K562 (cell line): Measurements from ENCODE around the gene CROCC2. TPM values are rescaled to one million over a fixed set of nuclear protein-coding genes. Genes with fewer than 3 reads are reported as not detected.

ENCODE experiments used
- ATAC-seq: fragments of 200-7000 bp; cut with Tn5 transposase; 3 replicates; pipeline ENCODE4 v1.9.1; 2020; ENCODE audit warnings: moderate library complexity
- BruUV-seq: library from RNA; stranded (reverse); fragments of 400-500 nt; replicated peaks from 2 replicates; lab custom pipeline; 2021; lab: Mats Ljungman, UMichigan
- CTCF ChIA-PET: fragments of 300-600 bp; formaldehyde crosslinking; extraction: SDS; loops from one replicate; lab custom pipeline; 2021; ENCODE audit warnings: low intra/inter-chr PET ratio; lab: Yijun Ruan, JAX
- POLR2A ChIA-PET: fragments of 300-600, 350-650 bp; sonication (Branson Sonifier 250); formaldehyde crosslinking; extraction: SDS; loops from one replicate; lab custom pipeline; 2021; ENCODE audit warnings: antibody characterized with exemption, inconsistent platforms; lab: Yijun Ruan, JAX
- DNase-seq, 4 experiments: peaks; one replicate each; pipeline versions ENCODE4 v3.0.0 to v3.0.0-alpha.2; 2011 to 2018; ENCODE audit warnings: low spot score in 3 of 4, mixed read lengths in 3 of 4; ENCODE audit errors: extremely low read depth in 1 of 4
- FAIRE-seq: peaks from 2 replicates; lab custom pipeline; 2011; peaks lifted over from hg19 to GRCh38; lab: Jason Lieb, UNC
- H2AFZ ChIP-seq: 2 replicates; pipeline ENCODE4 v1.6.0; 2011; ENCODE audit warnings: low read depth, low read length, control low read depth, inconsistent platforms
- H3K27ac ChIP-seq: fragments of 200-600 bp; 3 replicates; pipeline ENCODE4 v1.8.0; 2011; ENCODE audit warnings: low read depth, mild to moderate bottlenecking, control low read depth, inconsistent platforms, low read length, moderate library complexity, mixed read lengths; ENCODE audit errors: extremely low read depth
- H3K27me3 ChIP-seq, 2 experiments: fragments of 300-600 bp in 1 of 2; 2 replicates in 1 of 2; 3 replicates in 1 of 2; pipeline versions ENCODE4 v1.6.0 to v1.8.0; 2011; ENCODE audit warnings: inconsistent platforms in 2 of 2, low read length in 2 of 2, mild to moderate bottlenecking in 1 of 2, mixed read lengths in 1 of 2, moderate library complexity in 1 of 2; ENCODE audit not compliant: control insufficient read depth in 2 of 2, insufficient read depth in 2 of 2
- H3K36me3 ChIP-seq: fragments of 300-600 bp; 3 replicates; pipeline ENCODE4 v1.8.0; 2011; ENCODE audit warnings: mild to moderate bottlenecking, low read length, inconsistent platforms; ENCODE audit not compliant: control insufficient read depth, insufficient read depth
- H3K4me1 ChIP-seq, 2 experiments: fragments of 200-600 bp in 1 of 2; replicated peaks in 1 of 2; 2 replicates in 1 of 2; 3 replicates in 1 of 2; pipeline versions ENCODE4 v1.5.1 to v1.8.0; 2011; ENCODE audit warnings: inconsistent platforms in 2 of 2, low read length in 2 of 2, mild to moderate bottlenecking in 1 of 2, mixed read lengths in 1 of 2, moderate library complexity in 1 of 2; ENCODE audit not compliant: control insufficient read depth in 2 of 2, insufficient read depth in 2 of 2
- H3K4me2 ChIP-seq: 2 replicates; pipeline ENCODE4 v1.6.1; 2011; ENCODE audit warnings: low read length, control low read depth, inconsistent platforms, mixed read lengths; ENCODE audit not compliant: insufficient read depth
- H3K4me3 ChIP-seq: fragments of 200-600 bp; sonication (generic), shearing (Covaris generic); 2 replicates; pipeline ENCODE4 v1.5.1; 2016; ENCODE audit warnings: control low read depth, inconsistent platforms
- H3K79me2 ChIP-seq: fragments of 200-600 bp; 3 replicates; pipeline ENCODE4 v1.8.0; 2011; ENCODE audit warnings: low read length, inconsistent platforms; ENCODE audit not compliant: control insufficient read depth, insufficient read depth
- H3K9ac ChIP-seq, 2 experiments: 2 replicates each; pipeline versions ENCODE4 v1.6.0 to v1.6.1; 2011; ENCODE audit warnings: low read depth in 2 of 2, low read length in 2 of 2, control low read depth in 1 of 2, inconsistent platforms in 1 of 2, mild to moderate bottlenecking in 1 of 2, mixed read lengths in 1 of 2; ENCODE audit not compliant: insufficient read depth in 1 of 2
- H3K9me1 ChIP-seq: one replicate; pipeline ENCODE4 v1.6.0; 2011; ENCODE audit warnings: inconsistent platforms, mild to moderate bottlenecking, low read length, moderate library complexity; ENCODE audit not compliant: control insufficient read depth, insufficient read depth
- H3K9me3 ChIP-seq: replicated peaks from 2 replicates; pipeline ENCODE4 v1.5.1; 2011; ENCODE audit warnings: low read depth, low read length, inconsistent platforms; ENCODE audit not compliant: control insufficient read depth, insufficient read depth
- H4K20me1 ChIP-seq: replicated peaks from 2 replicates; pipeline ENCODE4 v1.6.1; 2011; ENCODE audit warnings: low read length, inconsistent platforms, mixed read lengths; ENCODE audit not compliant: control insufficient read depth, insufficient read depth
- BCL6 ChIP-seq: fragments of 250-450 bp; sonication (Bioruptor Pico); IDR thresholded peaks from 2 replicates; pipeline ENCODE4 v1.4.0; 2020
- BRCA1 ChIP-seq, 2 experiments: fragments of 450-650 bp in 1 of 2; sonication (generic) in 1 of 2; formaldehyde crosslinking in 1 of 2; IDR thresholded peaks; 2 replicates each; pipeline versions ENCODE4 v1.5.0 to v1.6.1; 2017 to 2020; ENCODE audit warnings: mild to moderate bottlenecking in 1 of 2, missing genetic modification reagents in 1 of 2
- BRD4 ChIP-seq: fragments of 200-600 bp; sonication (generic); IDR thresholded peaks from 2 replicates; pipeline ENCODE4 v1.6.1; 2017; ENCODE audit warnings: inconsistent platforms
- DIDO1 ChIP-seq: fragments of 450-650 bp; IDR thresholded peaks from 2 replicates; pipeline ENCODE4 v1.6.1; 2016; ENCODE audit warnings: low read depth, missing biosample characterization, missing genetic modification characterization
- GTF2A2 ChIP-seq: IDR thresholded peaks from 2 replicates; pipeline ENCODE4 v1.6.1; 2016; ENCODE audit warnings: mild to moderate bottlenecking, missing genetic modification characterization, missing compliant biosample characterization
- HOXB6 ChIP-seq: fragments of 250-450 bp; sonication (Bioruptor Pico); IDR thresholded peaks from 2 replicates; pipeline ENCODE4 v1.5.1; 2022; ENCODE audit warnings: mild to moderate bottlenecking, borderline replicate concordance
- ILK ChIP-seq: fragments of 450-650 bp; IDR thresholded peaks from 2 replicates; pipeline ENCODE4 v1.6.1; 2016; ENCODE audit warnings: missing genetic modification characterization, low read depth, mild to moderate bottlenecking, missing compliant biosample characterization, moderate library complexity, borderline replicate concordance
- POLR2AphosphoS5 ChIP-seq: IDR thresholded peaks from 2 replicates; pipeline ENCODE4 v1.6.1; 2011; ENCODE audit warnings: mild to moderate bottlenecking, low read depth, low read length, moderate library complexity; ENCODE audit not compliant: control insufficient read depth, insufficient read depth
- POLR2B ChIP-seq: fragments of 450-650 bp; IDR thresholded peaks from 2 replicates; pipeline ENCODE4 v1.6.1; 2018; ENCODE audit warnings: low read depth; ENCODE audit not compliant: partially characterized antibody
- RNF2 ChIP-seq: sonication (generic); IDR thresholded peaks from 2 replicates; pipeline ENCODE4 v1.6.1; 2016
- SIRT6 ChIP-seq: IDR thresholded peaks from one replicate; pipeline ENCODE4 v1.6.1; 2012; ENCODE audit warnings: low read depth, mild to moderate bottlenecking, control low read depth, inconsistent platforms, low read length, moderate library complexity
- ZBTB17 ChIP-seq: fragments of 450-650 bp; formaldehyde crosslinking; IDR thresholded peaks from 2 replicates; pipeline ENCODE4 v1.4.0; 2020; ENCODE audit warnings: mild to moderate bottlenecking
- ZNF77 ChIP-seq: fragments of 250-450 bp; sonication (Bioruptor Pico); IDR thresholded peaks from 2 replicates; pipeline ENCODE4 v1.5.0; 2020
- WGBS: fragments of 100-300 bp; shearing (Covaris generic); methylation state at CpG from one replicate; pipeline ENCODE4 v1.1.6; 2016; ENCODE audit warnings: low coverage, mixed read lengths; ENCODE audit not compliant: insufficient coverage; ENCODE audit errors: missing lambda C conversion rate; 5-methylcytosine and 5-hydroxymethylcytosine counted together
- in situ Hi-C: fragments of 300-500 bp; cut with MboI; formaldehyde crosslinking; loops from 4 replicates; pipeline ENCODE4 v1.15.0; 2018; ENCODE audit warnings: inconsistent platforms, mixed read lengths
- intact Hi-C: fragments of 100-400 bp; cut with micrococcal nuclease; formaldehyde crosslinking; loops from 2 replicates; pipeline ENCODE4 v1.14.2; 2022
- polyA plus RNA-seq, 8 experiments: library from polyadenylated mRNA; depleted of rRNA in 4 of 8; stranded (reverse) in 5 of 8; unstranded in 3 of 8; fragments of >200 nt; fragmentation: Nextera tagmentation in 2 of 8; fragmentation: Illumina TruSeq in 1 of 8; extraction: Ambion mirVana in 2 of 8; extraction: Trizol in 1 of 8; gene quantifications; 2 replicates each; pipeline versions ENCODE4 v1.2.1 to v1.2.3, GENCODE V29; 2011 to 2014; ENCODE audit warnings: inconsistent platforms in 1 of 8, missing spikeins in 1 of 8
- total RNA-seq, 7 experiments: library from RNA; depleted of rRNA in 6 of 7; stranded (reverse); fragments of >200 nt in 6 of 7; fragmentation: Illumina TruSeq in 2 of 7; extraction: Trizol in 2 of 7; gene quantifications; 2 replicates each; pipeline versions ENCODE4 v1.2.1 to v1.2.3, GENCODE V29; 2011 to 2021; ENCODE audit warnings: low replicate concordance in 1 of 7
- TF ChIP-seq, protein P1 (sequence below): sonication (generic); formaldehyde crosslinking; IDR thresholded peaks from 2 replicates; pipeline ENCODE4 v1.5.0; 2020; ENCODE audit warnings: missing genetic modification reagents
- TF ChIP-seq, protein P2 (sequence below): fragments of 250-450 bp; sonication (Bioruptor Pico); IDR thresholded peaks from 2 replicates; pipeline ENCODE4 v1.5.0; 2020; ENCODE audit warnings: mild to moderate bottlenecking, borderline replicate concordance
- TF ChIP-seq, protein P3 (sequence below), 2 experiments: fragments of 450-650 bp; IDR thresholded peaks; 2 replicates each; pipeline ENCODE4 v1.6.1; 2016
- TF ChIP-seq, protein P4 (sequence below): sonication (generic); formaldehyde crosslinking; IDR thresholded peaks from 2 replicates; pipeline ENCODE4 v1.4.0; 2020; ENCODE audit warnings: mild to moderate bottlenecking, missing genetic modification reagents

CROCC2 gene
- total and polyA plus RNA-seq, 9 of the 15 experiments (the other 6 are each of a cell fraction or from before 2014, with no cell fraction given), result not detected

DNA sequence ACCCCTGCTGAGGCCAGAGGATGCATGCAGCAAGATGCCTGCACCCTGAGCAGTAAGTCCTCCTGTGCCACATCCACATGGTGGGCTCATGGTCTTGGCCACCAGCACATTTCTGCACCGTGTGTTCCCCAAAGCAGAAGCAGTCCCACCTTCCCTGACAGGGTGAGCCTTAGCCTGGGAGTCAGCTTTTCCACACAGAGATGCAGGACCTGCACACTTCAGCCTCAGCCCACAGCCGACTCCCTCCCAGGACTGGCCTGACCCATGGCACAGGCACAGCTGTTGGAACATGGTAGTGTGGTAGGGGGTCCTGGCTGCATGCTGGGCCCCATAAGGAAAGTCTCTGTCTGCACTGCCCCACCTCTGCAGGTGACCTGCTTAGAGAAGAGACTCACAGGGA is 97.2 kb downstream of the CROCC2 start:
- Histone ChIP-seq H3K4me3 (no peak overlapping the region), H3K9me3 (no peaks in the 10 kb centered on the region), H3K9me1 (no peaks in the 10 kb centered on the region), H3K4me2 (no peak overlapping the region), H3K4me1 (peaks cover 0 to 11% of the 10 kb centered on the region in 2 experiments; a peak in 2 of 5 replicates), H3K27ac (no peak overlapping the region), H4K20me1 (no peaks in the 10 kb centered on the region; the same call in none of the 2 replicates), H2AFZ (no peak overlapping the region), H3K36me3 (no peaks in the 10 kb centered on the region), H3K27me3 (peaks cover 0 to 24% of the 10 kb centered on the region in 2 experiments; a peak in 2 of 5 replicates), H3K79me2 (no peaks in the 10 kb centered on the region), H3K9ac (no peak overlapping the region)
- no peak for FAIRE-seq
- ChIA-PET POLR2A (no interaction called here), CTCF (no interaction called here)
- in situ Hi-C loops, result no loop called here
- no peak for ATAC-seq
- no TSS peak for BruUV-seq
- WGBS, result no CpG with 5 or more reads among the region's 2 CpGs
- TF ChIP-seq RNF2 (no peak), POLR2AphosphoS5 (no peak), SIRT6 (no peak), BRCA1 (IDR thresholded peaks at IDR 0.05) (no peak), BRCA1 (CRISPR knock-in tag; IDR thresholded peaks at IDR 0.05) (no peak), ZBTB17 (CRISPR knock-in tag) (no peak), ZNF77 (no peak), ILK (no peak), BRD4 (no peak), HOXB6 (CRISPR knock-in tag) (no peak), GTF2A2 (tag) (no peak), DIDO1 (tag) (no peak), POLR2B (no peak), BCL6 (CRISPR knock-in tag) (no peak)
- TF ChIP-seq, protein P1, sequence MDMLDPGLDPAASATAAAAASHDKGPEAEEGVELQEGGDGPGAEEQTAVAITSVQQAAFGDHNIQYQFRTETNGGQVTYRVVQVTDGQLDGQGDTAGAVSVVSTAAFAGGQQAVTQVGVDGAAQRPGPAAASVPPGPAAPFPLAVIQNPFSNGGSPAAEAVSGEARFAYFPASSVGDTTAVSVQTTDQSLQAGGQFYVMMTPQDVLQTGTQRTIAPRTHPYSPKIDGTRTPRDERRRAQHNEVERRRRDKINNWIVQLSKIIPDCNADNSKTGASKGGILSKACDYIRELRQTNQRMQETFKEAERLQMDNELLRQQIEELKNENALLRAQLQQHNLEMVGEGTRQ, result no peak
- TF ChIP-seq, protein P2, sequence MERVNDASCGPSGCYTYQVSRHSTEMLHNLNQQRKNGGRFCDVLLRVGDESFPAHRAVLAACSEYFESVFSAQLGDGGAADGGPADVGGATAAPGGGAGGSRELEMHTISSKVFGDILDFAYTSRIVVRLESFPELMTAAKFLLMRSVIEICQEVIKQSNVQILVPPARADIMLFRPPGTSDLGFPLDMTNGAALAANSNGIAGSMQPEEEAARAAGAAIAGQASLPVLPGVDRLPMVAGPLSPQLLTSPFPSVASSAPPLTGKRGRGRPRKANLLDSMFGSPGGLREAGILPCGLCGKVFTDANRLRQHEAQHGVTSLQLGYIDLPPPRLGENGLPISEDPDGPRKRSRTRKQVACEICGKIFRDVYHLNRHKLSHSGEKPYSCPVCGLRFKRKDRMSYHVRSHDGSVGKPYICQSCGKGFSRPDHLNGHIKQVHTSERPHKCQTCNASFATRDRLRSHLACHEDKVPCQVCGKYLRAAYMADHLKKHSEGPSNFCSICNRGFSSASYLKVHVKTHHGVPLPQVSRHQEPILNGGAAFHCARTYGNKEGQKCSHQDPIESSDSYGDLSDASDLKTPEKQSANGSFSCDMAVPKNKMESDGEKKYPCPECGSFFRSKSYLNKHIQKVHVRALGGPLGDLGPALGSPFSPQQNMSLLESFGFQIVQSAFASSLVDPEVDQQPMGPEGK (CRISPR knock-in tag), result no peak
- TF ChIP-seq, protein P3, sequence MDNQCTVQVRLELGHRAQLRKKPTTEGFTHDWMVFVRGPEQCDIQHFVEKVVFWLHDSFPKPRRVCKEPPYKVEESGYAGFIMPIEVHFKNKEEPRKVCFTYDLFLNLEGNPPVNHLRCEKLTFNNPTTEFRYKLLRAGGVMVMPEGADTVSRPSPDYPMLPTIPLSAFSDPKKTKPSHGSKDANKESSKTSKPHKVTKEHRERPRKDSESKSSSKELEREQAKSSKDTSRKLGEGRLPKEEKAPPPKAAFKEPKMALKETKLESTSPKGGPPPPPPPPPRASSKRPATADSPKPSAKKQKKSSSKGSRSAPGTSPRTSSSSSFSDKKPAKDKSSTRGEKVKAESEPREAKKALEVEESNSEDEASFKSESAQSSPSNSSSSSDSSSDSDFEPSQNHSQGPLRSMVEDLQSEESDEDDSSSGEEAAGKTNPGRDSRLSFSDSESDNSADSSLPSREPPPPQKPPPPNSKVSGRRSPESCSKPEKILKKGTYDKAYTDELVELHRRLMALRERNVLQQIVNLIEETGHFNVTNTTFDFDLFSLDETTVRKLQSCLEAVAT (IDR thresholded peaks at IDR 0.05), result no peak
- TF ChIP-seq, protein P4, sequence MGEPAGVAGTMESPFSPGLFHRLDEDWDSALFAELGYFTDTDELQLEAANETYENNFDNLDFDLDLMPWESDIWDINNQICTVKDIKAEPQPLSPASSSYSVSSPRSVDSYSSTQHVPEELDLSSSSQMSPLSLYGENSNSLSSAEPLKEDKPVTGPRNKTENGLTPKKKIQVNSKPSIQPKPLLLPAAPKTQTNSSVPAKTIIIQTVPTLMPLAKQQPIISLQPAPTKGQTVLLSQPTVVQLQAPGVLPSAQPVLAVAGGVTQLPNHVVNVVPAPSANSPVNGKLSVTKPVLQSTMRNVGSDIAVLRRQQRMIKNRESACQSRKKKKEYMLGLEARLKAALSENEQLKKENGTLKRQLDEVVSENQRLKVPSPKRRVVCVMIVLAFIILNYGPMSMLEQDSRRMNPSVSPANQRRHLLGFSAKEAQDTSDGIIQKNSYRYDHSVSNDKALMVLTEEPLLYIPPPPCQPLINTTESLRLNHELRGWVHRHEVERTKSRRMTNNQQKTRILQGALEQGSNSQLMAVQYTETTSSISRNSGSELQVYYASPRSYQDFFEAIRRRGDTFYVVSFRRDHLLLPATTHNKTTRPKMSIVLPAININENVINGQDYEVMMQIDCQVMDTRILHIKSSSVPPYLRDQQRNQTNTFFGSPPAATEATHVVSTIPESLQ (CRISPR knock-in tag), result no peak
- DNase-seq, result no peak
- intact Hi-C loops, result no loop called here
